ENCODE results near the gene DDC.

DNA sequence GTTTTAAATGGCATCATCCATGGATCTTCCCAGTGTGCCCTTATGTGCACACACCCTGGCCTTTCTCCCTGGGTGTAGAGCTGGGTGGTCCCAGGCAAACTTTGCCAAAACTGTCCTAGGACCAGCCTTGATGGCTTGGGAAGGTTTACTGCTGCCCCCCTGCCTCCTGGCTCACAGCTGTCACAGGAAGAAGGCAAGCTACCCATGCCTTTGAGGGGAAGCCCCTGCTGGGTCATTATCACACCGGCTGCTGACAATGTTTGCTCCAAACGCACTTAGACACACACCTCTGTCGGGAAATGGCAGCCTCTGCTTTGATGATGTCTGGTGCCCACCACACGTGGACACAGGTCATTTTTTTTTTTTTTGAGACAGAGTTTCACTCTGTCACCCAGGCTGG is 89.9 kb downstream of the DDC start:
- TF ChIP-seq, protein P1, sequence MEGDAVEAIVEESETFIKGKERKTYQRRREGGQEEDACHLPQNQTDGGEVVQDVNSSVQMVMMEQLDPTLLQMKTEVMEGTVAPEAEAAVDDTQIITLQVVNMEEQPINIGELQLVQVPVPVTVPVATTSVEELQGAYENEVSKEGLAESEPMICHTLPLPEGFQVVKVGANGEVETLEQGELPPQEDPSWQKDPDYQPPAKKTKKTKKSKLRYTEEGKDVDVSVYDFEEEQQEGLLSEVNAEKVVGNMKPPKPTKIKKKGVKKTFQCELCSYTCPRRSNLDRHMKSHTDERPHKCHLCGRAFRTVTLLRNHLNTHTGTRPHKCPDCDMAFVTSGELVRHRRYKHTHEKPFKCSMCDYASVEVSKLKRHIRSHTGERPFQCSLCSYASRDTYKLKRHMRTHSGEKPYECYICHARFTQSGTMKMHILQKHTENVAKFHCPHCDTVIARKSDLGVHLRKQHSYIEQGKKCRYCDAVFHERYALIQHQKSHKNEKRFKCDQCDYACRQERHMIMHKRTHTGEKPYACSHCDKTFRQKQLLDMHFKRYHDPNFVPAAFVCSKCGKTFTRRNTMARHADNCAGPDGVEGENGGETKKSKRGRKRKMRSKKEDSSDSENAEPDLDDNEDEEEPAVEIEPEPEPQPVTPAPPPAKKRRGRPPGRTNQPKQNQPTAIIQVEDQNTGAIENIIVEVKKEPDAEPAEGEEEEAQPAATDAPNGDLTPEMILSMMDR (IDR thresholded peaks at IDR 0.05), result no peak
- no peak for TF ChIP-seq POLR2A (IDR thresholded peaks at IDR 0.05)

Measured in esophagus squamous epithelium (tissue), 4 donors.